Pancreas (tissue), 10 donors: ENCODE measurements around the gene PAX2. TPM values are rescaled to one million over a fixed set of nuclear protein-coding genes. Genes with fewer than 3 reads are reported as not detected.

Source experiments
- ATAC-seq, 4 donors: fragments of 200-7000 bp; cut with Tn5 transposase; one replicate each; pipeline versions ENCODE4 v1.8.0 to v1.9.1; 2020; ENCODE audit warnings: mild to moderate bottlenecking in 4 of 4, moderate library complexity in 4 of 4
- DNase-seq, 6 donors: peaks; one replicate each; pipeline ENCODE4 v3.0.0-alpha.2; 2020
- FAIRE-seq: peaks from 2 replicates; lab custom pipeline; 2012; peaks lifted over from hg19 to GRCh38; lab: Jason Lieb, UNC
- H3K27ac ChIP-seq, 4 donors: fragments of 200-600 bp; sonication (generic); 1 replicate in 3 of 4; 2 replicates in 1 of 4; pipeline versions ENCODE4 v1.5.0 to v1.8.0; 2020
- H3K27me3 ChIP-seq, 4 donors: fragments of 200-600 bp; one replicate each; pipeline ENCODE4 v1.8.0; 2021
- H3K36me3 ChIP-seq, 3 donors: fragments of 200-600 bp; sonication (generic) in 1 of 3; one replicate each; pipeline versions ENCODE4 v1.5.0 to v1.8.0; 2020 to 2021
- H3K4me1 ChIP-seq, 3 donors: fragments of 200-600 bp; one replicate each; pipeline ENCODE4 v1.8.0; 2021
- H3K4me3 ChIP-seq, 4 donors: fragments of 200-600 bp; sonication (generic) in 2 of 4; one replicate each; pipeline versions ENCODE4 v1.5.0 to v1.8.0; 2020 to 2021
- H3K9me3 ChIP-seq, 4 donors: fragments of 200-600 bp; one replicate each; pipeline ENCODE4 v1.8.0; 2021
- CTCF ChIP-seq, 4 donors: fragments of 200-600 bp; sonication (generic) in 3 of 4; IDR thresholded peaks; one replicate each; pipeline versions ENCODE4 v1.5.0 to v1.8.0; 2021; ENCODE audit warnings: antibody characterized with exemption in 4 of 4
- WGBS, 2 donors: extraction: QIAGEN DNeasy Blood & Tissue Kit; methylation state at CpG; one replicate each; pipeline ENCODE4 v1.1.7; 2013; 5-methylcytosine and 5-hydroxymethylcytosine counted together
- intact Hi-C, 3 donors: fragments of 100-400 bp; cut with DNase I; formaldehyde crosslinking; loops; one replicate each; pipeline versions ENCODE4 v1.11.1 to v1.14.2; 2022
- polyA plus RNA-seq, 2 donors: library from polyadenylated mRNA; stranded (reverse); fragments of 200-250 nt; gene quantifications; one replicate each; pipeline ENCODE4 v1.2.3, GENCODE V29; 2013
- total RNA-seq, 6 donors: library from RNA; stranded (reverse); fragmentation: NEBNext Ultra II Directional in 4 of 6; extraction: Animal tissue kit (Norgen Biotek cat#: 25700) in 4 of 6; gene quantifications; one replicate each; pipeline versions ENCODE4 v1.2.1 to v1.2.4, GENCODE V29; 2021 to 2023
- donor health status: healthy with polysubstance abuse.
- donor health status: DM: no; HTN: no; CAD: no; lungs with moderate emphysema.
- donor health status: DM: no; HTN: no; CAD: no.
- donor health status: control.
- donor health status: control.
- donor health status: Bipolar disorder and iron deficiency.
- donor health status: DM: yes; HTN: yes; CAD: no.
- donor health status: DM: no; HTN: no; CAD: no.
- donor health status: DM: no; HTN: no; CAD: no.
- donor health status: DM: yes; HTN: yes; CAD: no.

Gene PAX2
- total and polyA plus RNA-seq, 8 donors, result 0.07 to 0.49 (median 0.26) TPM

GRCh38 chr10:100727808-100728207, 17.6 kb upstream of the PAX2 start:
- FAIRE-seq, result no peak
- H3K4me3 ChIP-seq, result no peak overlapping the region
- intact Hi-C loops, result no loop called here
- TF ChIP-seq CTCF (IDR thresholded peaks at IDR 0.05), result no peak
- H3K27ac ChIP-seq, result no peak overlapping the region
- DNase-seq, result no peak
- no peaks in the 10 kb centered on the region for H3K9me3 ChIP-seq
- H3K27me3 ChIP-seq, result peaks cover 0 to 26% (median 2%) of the 10 kb centered on the region in 4 donors
- H3K4me1 ChIP-seq, result peaks cover 7 to 22% (median 12%) of the 10 kb centered on the region in 3 donors
- ATAC-seq, result no peak
- no peaks in the 10 kb centered on the region for H3K36me3 ChIP-seq

- WGBS, 2 donors, result 1% methylated on average over 41 to 44 of the region's 44 CpGs
- Histone ChIP-seq H3K27me3 (peaks cover 0 to 24% (median 2%) of the 10 kb centered on the region in 4 donors), H3K4me1 (peaks cover 7 to 22% (median 12%) of the 10 kb centered on the region in 3 donors), H3K9me3 (no peaks in the 10 kb centered on the region), H3K4me3 (peak overlapping the region in 2 of 4 donors; percentile 28 to 44), H3K36me3 (no peaks in the 10 kb centered on the region), H3K27ac (no peak overlapping the region)
- DNase-seq (peak in 3 of 6 donors; percentile 42 to 77 (median 73)), ATAC-seq (peak; percentile 66 to 81 (median 72)), FAIRE-seq (no peak)
- intact Hi-C loops, result no loop called here
- peak in 1 of 4 donors; percentile 6 for TF ChIP-seq CTCF (IDR thresholded peaks at IDR 0.05)
Measured at GRCh38 chr10:100728928-100729861, 16.2 kb upstream of the PAX2 start.

- FAIRE-seq (no peak), ATAC-seq (peak in 2 of 4 donors; percentile 26 to 28), DNase-seq (no peak)
- H3K36me3 ChIP-seq, result no peaks in the 10 kb centered on the region
- intact Hi-C loops, result no loop called here
- no peak overlapping the region for H3K27ac ChIP-seq
- H3K9me3 ChIP-seq, result no peaks in the 10 kb centered on the region
- WGBS, 2 donors, result 2 to 3% methylated on average over 68 of the region's 68 CpGs
- H3K4me1 ChIP-seq, result peaks cover 7 to 22% (median 12%) of the 10 kb centered on the region in 3 donors
- H3K27me3 ChIP-seq, result peaks cover 0 to 26% (median 2%) of the 10 kb centered on the region in 4 donors
- H3K4me3 ChIP-seq, result peak overlapping the region in 3 of 4 donors; percentile 12 to 44 (median 28)
- no peak for TF ChIP-seq CTCF (IDR thresholded peaks at IDR 0.05)
Measured at GRCh38 chr10:100729862-100730724, 15.3 kb upstream of the PAX2 start.

GRCh38 chr10:100730725-100731406, 14.5 kb upstream of the PAX2 start:
- peak overlapping the region in 3 of 4 donors; percentile 12 to 44 (median 28) for H3K4me3 ChIP-seq
- no peak overlapping the region for H3K27ac ChIP-seq
- H3K27me3 ChIP-seq, result peaks cover 0 to 22% (median 4%) of the 10 kb centered on the region in 4 donors
- H3K9me3 ChIP-seq, result no peaks in the 10 kb centered on the region
- ATAC-seq (peak; percentile 41 to 75 (median 66)), DNase-seq (peak in 3 of 6 donors; percentile 46 to 73 (median 70)), FAIRE-seq (no peak)
- no peaks in the 10 kb centered on the region for H3K36me3 ChIP-seq
- WGBS, 2 donors, result 1 to 3% methylated on average over 49 of the region's 49 CpGs
- TF ChIP-seq CTCF (IDR thresholded peaks at IDR 0.05), result no peak
- peaks cover 7 to 22% (median 12%) of the 10 kb centered on the region in 3 donors for H3K4me1 ChIP-seq
- intact Hi-C loops, result no loop called here
